Tibial nerve (tissue), 4 donors: ENCODE results near the gene CDKN2A. TPM values are rescaled to one million over a fixed set of nuclear protein-coding genes. Genes with fewer than 3 reads are reported as not detected.

Experiments used
- DNase-seq, 2 donors: peaks; one replicate each; pipeline ENCODE4 v3.0.0-alpha.2; 2019; ENCODE audit warnings: low spot score in 2 of 2
- H3K27ac ChIP-seq, 4 donors: fragments of 200-600 bp; sonication (generic) in 3 of 4; one replicate each; pipeline ENCODE4 v1.5.1; 2017 to 2019; ENCODE audit warnings: mild to moderate bottlenecking in 1 of 4
- H3K27me3 ChIP-seq, 2 donors: fragments of 200-600 bp; sonication (generic) in 1 of 2; one replicate each; pipeline versions ENCODE4 v1.5.1 to v1.6.0; 2017 to 2019
- H3K36me3 ChIP-seq, 3 donors: fragments of 200-600 bp; sonication (generic); one replicate each; pipeline ENCODE4 v1.5.1; 2018 to 2019
- H3K4me1 ChIP-seq, 4 donors: fragments of 200-600 bp; sonication (generic) in 3 of 4; one replicate each; pipeline ENCODE4 v1.5.1; 2017 to 2019
- H3K4me3 ChIP-seq, 4 donors: fragments of 200-600 bp; sonication (generic) in 3 of 4; one replicate each; pipeline ENCODE4 v1.5.1; 2017 to 2019; ENCODE audit warnings: mild to moderate bottlenecking in 1 of 4, moderate library complexity in 1 of 4
- H3K9me3 ChIP-seq, 4 donors: fragments of 200-600 bp; sonication (generic) in 3 of 4; one replicate each; pipeline ENCODE4 v1.5.1; 2017 to 2019
- CTCF ChIP-seq, 5 experiments: fragments of 200-600 bp in 3 of 5; fragments of 450-650 bp in 2 of 5; sonication (generic) in 3 of 5; IDR thresholded peaks; one replicate each; pipeline ENCODE4 v1.5.1; 2016 to 2019; ENCODE audit warnings: antibody characterized with exemption in 5 of 5, mild to moderate bottlenecking in 3 of 5, moderate library complexity in 2 of 5
- EP300 ChIP-seq, 2 donors: sonication (generic); formaldehyde crosslinking; IDR thresholded peaks; one replicate each; pipeline ENCODE4 v1.6.1; 2017; ENCODE audit warnings: antibody characterized with exemption in 2 of 2, mild to moderate bottlenecking in 1 of 2
- POLR2A ChIP-seq, 2 donors: fragments of 450-650 bp; IDR thresholded peaks; one replicate each; pipeline ENCODE4 v1.6.1; 2017; ENCODE audit warnings: antibody characterized with exemption in 2 of 2, mild to moderate bottlenecking in 2 of 2, moderate library complexity in 2 of 2
- WGBS, 2 donors: methylation state at CpG; one replicate each; pipeline ENCODE4 v1.1.5; 2018; 5-methylcytosine and 5-hydroxymethylcytosine counted together
- total RNA-seq, 4 donors: library from RNA; depleted of rRNA; stranded (reverse); fragments of >200 nt; gene quantifications; one replicate each; pipeline ENCODE4 v1.1.0, GENCODE V29; 2016

The CDKN2A gene
- total RNA-seq, 4 donors from 2014 or later = 1.7 to 11.6 (median 2.4) TPM

- 60 to 77% methylated on average over 1 of the region's 1 CpG for WGBS, 2 donors
- H3K9me3 ChIP-seq = no peaks in the 10 kb centered on the region
- no peaks in the 10 kb centered on the region for H3K4me1 ChIP-seq
- TF ChIP-seq POLR2A (IDR thresholded peaks at IDR 0.05) (no peak), CTCF (IDR thresholded peaks at IDR 0.05) (no peak), EP300 (IDR thresholded peaks at IDR 0.05) (no peak)
- no peak for DNase-seq
- peaks cover 0 to 85% of the 10 kb centered on the region in 2 donors for H3K27me3 ChIP-seq
- H3K27ac ChIP-seq = no peak overlapping the region
- no peaks in the 10 kb centered on the region for H3K36me3 ChIP-seq
- no peak overlapping the region for H3K4me3 ChIP-seq
These were observed 11.2 kb downstream of the CDKN2A start for GRCh38 chr9:21982861-21983560.

- Histone ChIP-seq H3K27me3 (peaks cover 0 to 85% of the 10 kb centered on the region in 2 donors), H3K4me1 (no peaks in the 10 kb centered on the region), H3K36me3 (no peaks in the 10 kb centered on the region), H3K4me3 (no peak overlapping the region), H3K9me3 (no peaks in the 10 kb centered on the region), H3K27ac (no peak overlapping the region)
- TF ChIP-seq POLR2A (IDR thresholded peaks at IDR 0.05) (no peak), CTCF (IDR thresholded peaks at IDR 0.05) (no peak)
- 68 to 77% methylated on average over 1 of the region's 1 CpG for WGBS, 2 donors
- DNase-seq = no peak
These were observed 11.8 kb downstream of the CDKN2A start for GRCh38 chr9:21982391-21982790.

- 25 to 28% methylated on average over 19 of the region's 19 CpGs for WGBS, 2 donors
- no peak overlapping the region for H3K4me3 ChIP-seq
- no peak for DNase-seq
- no peaks in the 10 kb centered on the region for H3K36me3 ChIP-seq
- TF ChIP-seq CTCF (IDR thresholded peaks at IDR 0.05) = no peak
- no peak for TF ChIP-seq POLR2A (IDR thresholded peaks at IDR 0.05)
- TF ChIP-seq EP300 (IDR thresholded peaks at IDR 0.05) = no peak
- H3K9me3 ChIP-seq = no peaks in the 10 kb centered on the region
- peaks cover 0 to 24% (median 12%) of the 10 kb centered on the region in 4 donors for H3K4me1 ChIP-seq
- H3K27ac ChIP-seq = no peak overlapping the region
- peaks cover 6 to 96% of the 10 kb centered on the region in 2 donors for H3K27me3 ChIP-seq
These were observed 17.8 kb downstream of the CDKN2A start for GRCh38 chr9:21976334-21976875.

GRCh38 chr9:21974722-21975409 is 19.3 kb downstream of the CDKN2A start:
- Histone ChIP-seq H3K27me3 (peaks cover 6 to 100% of the 10 kb centered on the region in 2 donors), H3K27ac (no peak overlapping the region), H3K36me3 (no peaks in the 10 kb centered on the region), H3K4me3 (peak overlapping the region in 3 of 4 donors; percentile 17 to 42 (median 29)), H3K9me3 (no peaks in the 10 kb centered on the region), H3K4me1 (peaks cover 0 to 33% (median 14%) of the 10 kb centered on the region in 4 donors)
- WGBS, 2 donors = 1% methylated on average over 48 to 50 of the region's 51 CpGs
- TF ChIP-seq CTCF (IDR thresholded peaks at IDR 0.05) (no peak), EP300 (IDR thresholded peaks at IDR 0.05) (no peak)
- DNase-seq = no peak

GRCh38 chr9:21974343-21974721 is 19.9 kb downstream of the CDKN2A start:
- WGBS, 2 donors = 4 to 5% methylated on average over 21 of the region's 21 CpGs
- no peak for TF ChIP-seq EP300 (IDR thresholded peaks at IDR 0.05)
- no peak for TF ChIP-seq POLR2A (IDR thresholded peaks at IDR 0.05)
- Histone ChIP-seq H3K9me3 (no peaks in the 10 kb centered on the region), H3K27me3 (peaks cover 6 to 100% of the 10 kb centered on the region in 2 donors), H3K4me3 (peak overlapping the region in 3 of 4 donors; percentile 17 to 42 (median 29)), H3K36me3 (no peaks in the 10 kb centered on the region), H3K27ac (no peak overlapping the region), H3K4me1 (peaks cover 0 to 33% (median 14%) of the 10 kb centered on the region in 4 donors)
- no peak for DNase-seq
